GM12878 (cell line): Measurements from ENCODE around the gene POU4F1. TPM values are rescaled to one million over a fixed set of nuclear protein-coding genes. Genes with fewer than 3 reads are reported as not detected.

Source experiments
- ATAC-seq: fragments of 200-7000 bp; cut with Tn5 transposase; 3 replicates; pipeline ENCODE4 v1.9.1; 2020; ENCODE audit warnings: mild to moderate bottlenecking, moderate library complexity
- BruUV-seq: library from RNA; stranded (reverse); fragments of 400-500 nt; replicated peaks from 2 replicates; lab custom pipeline; 2021; lab: Mats Ljungman, UMichigan
- CTCF ChIA-PET: fragments of 300-600 bp; sonication (Branson Sonifier 250); formaldehyde crosslinking; extraction: SDS; loops from one replicate; lab custom pipeline; 2021; ENCODE audit warnings: inconsistent platforms; lab: Yijun Ruan, JAX
- POLR2A ChIA-PET: fragments of 350-600 bp; formaldehyde crosslinking; extraction: SDS; loops from one replicate; lab custom pipeline; 2021; ENCODE audit warnings: inconsistent platforms; lab: Charles Lee
- RAD21 ChIA-PET: fragments of 300-600 bp; sonication (Branson Sonifier 250); formaldehyde crosslinking; loops from one replicate; lab custom pipeline; 2023; ENCODE audit warnings: antibody characterized with exemption; ENCODE audit not compliant: unreplicated experiment; lab: Charles Lee
- SMC1A ChIA-PET: fragments of 300-600 bp; sonication (Branson Sonifier 250); formaldehyde crosslinking; loops from one replicate; lab custom pipeline; 2023; ENCODE audit not compliant: unreplicated experiment, uncharacterized antibody; lab: Charles Lee
- DNase-seq: peaks from one replicate; pipeline ENCODE4 v3.0.0-alpha.2; 2011; ENCODE audit warnings: low read depth, low spot score
- FAIRE-seq: peaks from 3 replicates; lab custom pipeline; 2011; peaks lifted over from hg19 to GRCh38; lab: Jason Lieb, UNC
- H2AFZ ChIP-seq: 2 replicates; pipeline ENCODE4 v1.6.0; 2011; ENCODE audit warnings: low read depth, low read length, control low read depth; ENCODE audit not compliant: control insufficient read depth
- H3K27ac ChIP-seq: 2 replicates; pipeline ENCODE4 v1.5.1; 2011; ENCODE audit warnings: control low read depth; ENCODE audit not compliant: control insufficient read depth, insufficient read depth
- H3K27me3 ChIP-seq, 2 experiments: replicated peaks in 1 of 2; 2 replicates each; pipeline versions ENCODE4 v1.6.0 to v1.6.1; 2011; ENCODE audit warnings: low read length in 1 of 2; ENCODE audit not compliant: control insufficient read depth in 2 of 2, insufficient read depth in 2 of 2
- H3K36me3 ChIP-seq, 2 experiments: 2 replicates each; pipeline ENCODE4 v1.5.1; 2011; ENCODE audit warnings: low read length in 1 of 2; ENCODE audit not compliant: control insufficient read depth in 2 of 2, insufficient read depth in 2 of 2
- H3K4me1 ChIP-seq: 2 replicates; pipeline ENCODE4 v1.6.1; 2011; ENCODE audit warnings: mild to moderate bottlenecking, low read length, moderate library complexity, mixed read lengths; ENCODE audit not compliant: control insufficient read depth, insufficient read depth
- H3K4me2 ChIP-seq: 2 replicates; pipeline ENCODE4 v1.6.0; 2011; ENCODE audit warnings: control low read depth; ENCODE audit not compliant: control insufficient read depth, insufficient read depth
- H3K4me3 ChIP-seq: fragments of 200-600 bp; sonication (generic); 2 replicates; pipeline ENCODE4 v1.5.1; 2016
- H3K79me2 ChIP-seq: 2 replicates; pipeline ENCODE4 v1.6.0; 2011; ENCODE audit warnings: low read length; ENCODE audit not compliant: control insufficient read depth, insufficient read depth
- H3K9ac ChIP-seq: 2 replicates; pipeline ENCODE4 v1.8.0; 2011; ENCODE audit warnings: low read length, control low read depth, mixed read lengths; ENCODE audit not compliant: control insufficient read depth, insufficient read depth
- H3K9me3 ChIP-seq: replicated peaks from 3 replicates; pipeline ENCODE4 v1.5.1; 2011; ENCODE audit warnings: mild to moderate bottlenecking, low read length; ENCODE audit not compliant: control insufficient read depth, insufficient read depth
- H4K20me1 ChIP-seq: 2 replicates; pipeline ENCODE4 v1.6.0; 2011; ENCODE audit not compliant: control insufficient read depth, insufficient read depth
- EGR1 ChIP-seq, 2 experiments: IDR thresholded peaks; 1 replicate in 1 of 2; 2 replicates in 1 of 2; pipeline ENCODE4 v1.6.1; 2011 to 2012; ENCODE audit warnings: low read depth in 2 of 2, low read length in 2 of 2, borderline replicate concordance in 1 of 2, mild to moderate bottlenecking in 1 of 2, moderate library complexity in 1 of 2
- HDAC6 ChIP-seq: fragments of 200-600 bp; sonication (generic); IDR thresholded peaks from one replicate; pipeline ENCODE4 v1.8.0; 2017; ENCODE audit warnings: antibody characterized with exemption; ENCODE audit not compliant: unreplicated experiment
- POLR2AphosphoS2 ChIP-seq: IDR thresholded peaks from 2 replicates; pipeline ENCODE4 v1.6.1; 2011; ENCODE audit warnings: low read depth, mild to moderate bottlenecking, low read length, improper control_type of control experiment, moderate library complexity
- SREBF1 ChIP-seq: IDR thresholded peaks from 2 replicates; pipeline ENCODE4 v1.6.1; 2012; ENCODE audit warnings: mild to moderate bottlenecking, low read length
- STAT3 ChIP-seq: IDR thresholded peaks from 2 replicates; pipeline ENCODE4 v1.6.1; 2011; ENCODE audit warnings: low read depth, low read length, improper control_type of control experiment
- SUPT20H ChIP-seq: IDR thresholded peaks from 2 replicates; pipeline ENCODE4 v1.6.1; 2011; ENCODE audit warnings: low read depth, mild to moderate bottlenecking, low read length, moderate library complexity, borderline replicate concordance; ENCODE audit not compliant: control insufficient read depth
- TARDBP ChIP-seq: IDR thresholded peaks from 2 replicates; pipeline ENCODE4 v1.6.1; 2016; ENCODE audit warnings: borderline replicate concordance
- TCF12 ChIP-seq: IDR thresholded peaks from 2 replicates; pipeline ENCODE4 v1.6.1; 2011; ENCODE audit warnings: low read depth, mild to moderate bottlenecking, low read length
- ZNF384 ChIP-seq: IDR thresholded peaks from 2 replicates; pipeline ENCODE4 v1.6.1; 2012; ENCODE audit warnings: low read depth, mild to moderate bottlenecking, low read length, improper control_type of control experiment, borderline replicate concordance
- WGBS: methylation state at CpG from one replicate; pipeline ENCODE4 v1.1.6; 2016; ENCODE audit warnings: low lambda C conversion rate; ENCODE audit not compliant: insufficient replicate concordance, insufficient coverage; ENCODE audit errors: missing lambda C conversion rate; 5-methylcytosine and 5-hydroxymethylcytosine counted together
- in situ Hi-C: fragments of 300-500 bp; cut with MboI; formaldehyde crosslinking; loops from 9 replicates; pipeline ENCODE4 v1.14.3; 2018; ENCODE audit warnings: mixed read lengths
- intact Hi-C: fragments of 100-400 bp; cut with micrococcal nuclease; formaldehyde crosslinking; loops from one replicate; pipeline ENCODE4 v1.14.2; 2022; ENCODE audit not compliant: unreplicated experiment
- polyA plus RNA-seq, 11 experiments: library from polyadenylated mRNA; depleted of rRNA in 4 of 11; unstranded in 6 of 11; stranded (reverse) in 5 of 11; fragments of >200 nt; fragmentation: Nextera tagmentation in 4 of 11; fragmentation: Illumina TruSeq in 1 of 11; extraction: Ambion mirVana in 4 of 11; extraction: Trizol in 1 of 11; gene quantifications; 1 replicate in 1 of 11; 2 replicates in 10 of 11; pipeline versions ENCODE4 v1.2.1 to v1.2.3, GENCODE V29; 2011 to 2016; ENCODE audit warnings: inconsistent platforms in 2 of 11, missing spikeins in 2 of 11, low read depth in 1 of 11
- total RNA-seq, 4 experiments: library from RNA; depleted of rRNA in 3 of 4; stranded (reverse); fragments of >200 nt in 3 of 4; fragmentation: Illumina TruSeq in 1 of 4; extraction: Trizol in 1 of 4; gene quantifications; 2 replicates each; pipeline versions ENCODE4 v1.2.1 to v1.2.3, GENCODE V29; 2013 to 2021
- TF ChIP-seq, protein P1 (sequence below): fragments of 450-650 bp; IDR thresholded peaks from 2 replicates; pipeline ENCODE4 v1.6.1; 2014; ENCODE audit warnings: mild to moderate bottlenecking
- TF ChIP-seq, protein P2 (sequence below): fragments of 450-650 bp; IDR thresholded peaks from 2 replicates; pipeline ENCODE4 v1.6.1; 2016; ENCODE audit warnings: mild to moderate bottlenecking, moderate library complexity, borderline replicate concordance
- TF ChIP-seq, protein P3 (sequence below): fragments of 450-650 bp; IDR thresholded peaks from 2 replicates; pipeline ENCODE4 v1.6.1; 2017; ENCODE audit warnings: mild to moderate bottlenecking, low read depth, inconsistent platforms; ENCODE audit not compliant: poor library complexity, severe bottlenecking

Gene POU4F1
- total and polyA plus RNA-seq, 10 of the 15 experiments (the other 5 are each of a cell fraction or from before 2014, with no cell fraction given), result 0.01 to 0.14 (median 0.02) TPM; not detected in 5

DNA sequence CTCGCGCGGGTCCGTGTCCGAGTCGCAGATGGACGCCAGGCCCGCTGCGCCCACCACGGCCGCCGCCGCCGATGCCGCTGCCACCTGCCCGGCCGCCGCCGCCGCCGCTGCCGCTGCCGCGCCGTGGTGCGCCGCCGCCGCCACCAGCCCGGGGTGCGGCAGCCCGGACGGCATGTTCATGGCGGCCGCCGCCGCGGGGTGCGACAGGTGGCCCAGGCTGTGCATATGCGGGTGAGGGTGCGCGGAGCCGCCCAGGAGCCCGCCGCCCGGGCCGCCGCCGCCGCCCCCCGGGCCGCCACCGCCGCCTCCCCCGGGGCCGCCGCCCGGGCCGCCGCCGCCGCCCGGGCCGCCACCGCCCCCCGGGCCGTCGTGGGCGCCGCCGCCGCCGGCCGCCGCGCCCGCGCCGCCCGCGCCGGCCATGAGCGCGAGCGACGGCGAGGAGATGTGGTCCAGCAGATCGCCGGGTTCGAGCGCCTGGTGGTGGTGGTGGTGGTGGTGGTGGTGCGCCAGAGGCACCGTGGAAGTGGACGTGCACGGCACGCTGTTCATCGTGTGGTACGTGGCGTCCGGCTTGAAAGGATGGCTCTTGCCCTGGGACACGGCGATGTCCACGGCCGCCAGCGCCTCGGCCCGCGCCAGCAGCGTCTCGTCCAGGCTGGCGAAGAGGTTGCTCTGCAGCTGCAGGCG is 1.3 kb downstream of the POU4F1 start:
- CTCF ChIA-PET, result no interaction called here
- intact Hi-C loops, result no loop called here
- no peak for FAIRE-seq
- BruUV-seq, result no TSS peak
- Histone ChIP-seq H3K27me3 (peaks cover 18 to 42% of the 10 kb centered on the region in 2 experiments), H3K9ac (no peak overlapping the region), H2AFZ (no peak overlapping the region; the same call in 1 of the 2 replicates), H4K20me1 (no peaks in the 10 kb centered on the region; the same call in 1 of the 2 replicates), H3K36me3 (no peaks in the 10 kb centered on the region), H3K79me2 (no peaks in the 10 kb centered on the region), H3K4me2 (peak overlapping the region; percentile 84), H3K9me3 (no peaks in the 10 kb centered on the region; the same call in 2 of the 3 replicates), H3K4me3 (peak overlapping the region; percentile 58; the same call in 1 of the 2 replicates), H3K4me1 (peaks cover 8% of the 10 kb centered on the region), H3K27ac (no peak overlapping the region)
- SMC1A ChIA-PET, result no interaction called here
- no peak for ATAC-seq
- TF ChIP-seq POLR2AphosphoS2 (no peak), SREBF1 (no peak), TARDBP (no peak), SUPT20H (no peak), ZNF384 (no peak), EGR1 (IDR thresholded peaks at IDR 0.05; ENCODE audit: borderline replicate concordance in 1 of 2, low read depth in 2 of 2, low read length in 2 of 2) (no peak), STAT3 (no peak), TCF12 (no peak), HDAC6 (no peak)
- TF ChIP-seq, protein P1, sequence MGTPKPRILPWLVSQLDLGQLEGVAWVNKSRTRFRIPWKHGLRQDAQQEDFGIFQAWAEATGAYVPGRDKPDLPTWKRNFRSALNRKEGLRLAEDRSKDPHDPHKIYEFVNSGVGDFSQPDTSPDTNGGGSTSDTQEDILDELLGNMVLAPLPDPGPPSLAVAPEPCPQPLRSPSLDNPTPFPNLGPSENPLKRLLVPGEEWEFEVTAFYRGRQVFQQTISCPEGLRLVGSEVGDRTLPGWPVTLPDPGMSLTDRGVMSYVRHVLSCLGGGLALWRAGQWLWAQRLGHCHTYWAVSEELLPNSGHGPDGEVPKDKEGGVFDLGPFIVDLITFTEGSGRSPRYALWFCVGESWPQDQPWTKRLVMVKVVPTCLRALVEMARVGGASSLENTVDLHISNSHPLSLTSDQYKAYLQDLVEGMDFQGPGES, result no peak
- TF ChIP-seq, protein P2, sequence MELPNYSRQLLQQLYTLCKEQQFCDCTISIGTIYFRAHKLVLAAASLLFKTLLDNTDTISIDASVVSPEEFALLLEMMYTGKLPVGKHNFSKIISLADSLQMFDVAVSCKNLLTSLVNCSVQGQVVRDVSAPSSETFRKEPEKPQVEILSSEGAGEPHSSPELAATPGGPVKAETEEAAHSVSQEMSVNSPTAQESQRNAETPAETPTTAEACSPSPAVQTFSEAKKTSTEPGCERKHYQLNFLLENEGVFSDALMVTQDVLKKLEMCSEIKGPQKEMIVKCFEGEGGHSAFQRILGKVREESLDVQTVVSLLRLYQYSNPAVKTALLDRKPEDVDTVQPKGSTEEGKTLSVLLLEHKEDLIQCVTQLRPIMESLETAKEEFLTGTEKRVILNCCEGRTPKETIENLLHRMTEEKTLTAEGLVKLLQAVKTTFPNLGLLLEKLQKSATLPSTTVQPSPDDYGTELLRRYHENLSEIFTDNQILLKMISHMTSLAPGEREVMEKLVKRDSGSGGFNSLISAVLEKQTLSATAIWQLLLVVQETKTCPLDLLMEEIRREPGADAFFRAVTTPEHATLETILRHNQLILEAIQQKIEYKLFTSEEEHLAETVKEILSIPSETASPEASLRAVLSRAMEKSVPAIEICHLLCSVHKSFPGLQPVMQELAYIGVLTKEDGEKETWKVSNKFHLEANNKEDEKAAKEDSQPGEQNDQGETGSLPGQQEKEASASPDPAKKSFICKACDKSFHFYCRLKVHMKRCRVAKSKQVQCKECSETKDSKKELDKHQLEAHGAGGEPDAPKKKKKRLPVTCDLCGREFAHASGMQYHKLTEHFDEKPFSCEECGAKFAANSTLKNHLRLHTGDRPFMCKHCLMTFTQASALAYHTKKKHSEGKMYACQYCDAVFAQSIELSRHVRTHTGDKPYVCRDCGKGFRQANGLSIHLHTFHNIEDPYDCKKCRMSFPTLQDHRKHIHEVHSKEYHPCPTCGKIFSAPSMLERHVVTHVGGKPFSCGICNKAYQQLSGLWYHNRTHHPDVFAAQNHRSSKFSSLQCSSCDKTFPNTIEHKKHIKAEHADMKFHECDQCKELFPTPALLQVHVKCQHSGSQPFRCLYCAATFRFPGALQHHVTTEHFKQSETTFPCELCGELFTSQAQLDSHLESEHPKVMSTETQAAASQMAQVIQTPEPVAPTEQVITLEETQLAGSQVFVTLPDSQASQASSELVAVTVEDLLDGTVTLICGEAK, result no peak
- TF ChIP-seq, protein P3, sequence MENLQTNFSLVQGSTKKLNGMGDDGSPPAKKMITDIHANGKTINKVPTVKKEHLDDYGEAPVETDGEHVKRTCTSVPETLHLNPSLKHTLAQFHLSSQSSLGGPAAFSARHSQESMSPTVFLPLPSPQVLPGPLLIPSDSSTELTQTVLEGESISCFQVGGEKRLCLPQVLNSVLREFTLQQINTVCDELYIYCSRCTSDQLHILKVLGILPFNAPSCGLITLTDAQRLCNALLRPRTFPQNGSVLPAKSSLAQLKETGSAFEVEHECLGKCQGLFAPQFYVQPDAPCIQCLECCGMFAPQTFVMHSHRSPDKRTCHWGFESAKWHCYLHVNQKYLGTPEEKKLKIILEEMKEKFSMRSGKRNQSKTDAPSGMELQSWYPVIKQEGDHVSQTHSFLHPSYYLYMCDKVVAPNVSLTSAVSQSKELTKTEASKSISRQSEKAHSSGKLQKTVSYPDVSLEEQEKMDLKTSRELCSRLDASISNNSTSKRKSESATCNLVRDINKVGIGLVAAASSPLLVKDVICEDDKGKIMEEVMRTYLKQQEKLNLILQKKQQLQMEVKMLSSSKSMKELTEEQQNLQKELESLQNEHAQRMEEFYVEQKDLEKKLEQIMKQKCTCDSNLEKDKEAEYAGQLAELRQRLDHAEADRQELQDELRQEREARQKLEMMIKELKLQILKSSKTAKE, result no peak
- in situ Hi-C loops, result no loop called here
- 10% methylated on average over 65 of the region's 112 CpGs for WGBS
- RAD21 ChIA-PET, result no interaction called here
- POLR2A ChIA-PET, result no interaction called here
- DNase-seq, result no peak
